ENCODE data around the gene ENTPD5. TPM values are rescaled to one million over a fixed set of nuclear protein-coding genes. Genes with fewer than 3 reads are reported as not detected.

Gene ENTPD5
- total RNA-seq, 1 experiment from 2014 or later = 9.3 TPM

- CTCF ChIA-PET = interaction anchor here (0.6 kb wide), 1 partner anchor 12 kb away, joined by 3 read pairs; no protein-coding TSS in a partner anchor
- no TSS peak for BruUV-seq (replicated peaks)
- Mint-ChIP-seq H3K9me3 (ENCODE audit: unreplicated experiment) (no peaks in the 10 kb centered on the region), H3K4me3 (ENCODE audit: unreplicated experiment) (no peak overlapping the region), H3K4me1 (ENCODE audit: low read depth, unreplicated experiment) (no peaks in the 10 kb centered on the region), H3K27ac (ENCODE audit: unreplicated experiment) (no peak overlapping the region), H3K27me3 (ENCODE audit: insufficient read depth, unreplicated experiment) (no peaks in the 10 kb centered on the region), H3K36me3 (ENCODE audit: insufficient read depth, unreplicated experiment) (no peaks in the 10 kb centered on the region)
- Histone ChIP-seq H3K9me3 (no peaks in the 10 kb centered on the region), H3K36me3 (ENCODE audit: control insufficient read depth, insufficient read depth, low read length) (no peaks in the 10 kb centered on the region), H3K27me3 (replicated peaks; ENCODE audit: control insufficient read depth, insufficient read depth, low read length) (no peaks in the 10 kb centered on the region), H3K4me1 (no peaks in the 10 kb centered on the region), H3K4me3 (ENCODE audit: low read depth, low read length) (no peak overlapping the region)
- TF ChIP-seq CTCF (IDR thresholded peaks at IDR 0.05; ENCODE audit: insufficient read depth in 1 of 2, low read depth in 1 of 2, low read length in 1 of 2, severe bottlenecking in 1 of 2, unreplicated experiment in 1 of 2) = no peak
- DNase-seq = no peak
- POLR2A ChIA-PET = no interaction called here
- intact Hi-C loops (cut with micrococcal nuclease; ENCODE audit: unreplicated experiment) = no loop called here
Observed at GRCh38 chr14:74049876-74050495, 30.9 kb upstream of the ENTPD5 start.

GRCh38 chr14:74048281-74048680 lies 29.2 kb upstream of the ENTPD5 start:
- intact Hi-C loops (cut with micrococcal nuclease; ENCODE audit: unreplicated experiment) = no loop called here
- Histone ChIP-seq H3K9me3 (no peaks in the 10 kb centered on the region), H3K27me3 (replicated peaks; ENCODE audit: control insufficient read depth, insufficient read depth, low read length) (no peaks in the 10 kb centered on the region), H3K36me3 (ENCODE audit: control insufficient read depth, insufficient read depth, low read length) (no peaks in the 10 kb centered on the region), H3K4me3 (ENCODE audit: low read depth, low read length) (no peak overlapping the region), H3K4me1 (no peaks in the 10 kb centered on the region)
- peak; percentile 11 to 29 for TF ChIP-seq CTCF (IDR thresholded peaks at IDR 0.05; ENCODE audit: insufficient read depth in 1 of 2, low read depth in 1 of 2, low read length in 1 of 2, severe bottlenecking in 1 of 2, unreplicated experiment in 1 of 2)
- no peaks in the 10 kb centered on the region for H3K4me1 Mint-ChIP-seq (ENCODE audit: low read depth, unreplicated experiment)
- DNase-seq = peak in 1 of 2 experiments; percentile 35
- ChIA-PET CTCF (interaction anchor here (0.6 kb wide), 1 partner anchor 37 kb away, joined by 3 read pairs; no protein-coding TSS in a partner anchor), POLR2A (no interaction called here)
- BruUV-seq (replicated peaks) = no TSS peak
- H3K27ac Mint-ChIP-seq (ENCODE audit: unreplicated experiment) = no peak overlapping the region
- H3K27me3 Mint-ChIP-seq (ENCODE audit: insufficient read depth, unreplicated experiment) = no peaks in the 10 kb centered on the region
- H3K9me3 Mint-ChIP-seq (ENCODE audit: unreplicated experiment) = no peaks in the 10 kb centered on the region
- H3K36me3 Mint-ChIP-seq (ENCODE audit: insufficient read depth, unreplicated experiment) = no peaks in the 10 kb centered on the region
- H3K4me3 Mint-ChIP-seq (ENCODE audit: unreplicated experiment) = no peak overlapping the region

DNA sequence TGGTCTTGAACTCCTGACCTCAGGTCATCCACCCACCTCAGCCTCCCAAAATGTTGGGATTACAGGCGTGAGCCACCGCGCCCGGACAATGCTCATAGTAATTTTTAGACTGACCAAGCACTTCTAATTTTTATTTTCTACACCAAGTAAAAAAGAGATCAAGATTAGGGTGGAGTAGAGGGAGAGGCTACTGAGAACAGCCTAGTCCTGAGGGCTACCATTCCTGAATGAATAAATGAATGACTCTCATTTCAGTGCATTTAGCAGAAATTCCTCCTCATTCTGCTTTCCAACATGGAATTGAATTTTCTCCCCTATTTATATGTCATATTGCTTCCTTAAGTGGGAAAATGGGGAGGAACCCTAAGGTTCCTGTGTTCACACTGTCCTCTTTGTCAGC lies 26.4 kb upstream of the ENTPD5 start:
- intact Hi-C loops (cut with micrococcal nuclease; ENCODE audit: unreplicated experiment) = no loop called here
- TF ChIP-seq CTCF (IDR thresholded peaks at IDR 0.05; ENCODE audit: insufficient read depth in 1 of 2, low read depth in 1 of 2, low read length in 1 of 2, severe bottlenecking in 1 of 2, unreplicated experiment in 1 of 2) = no peak
- Mint-ChIP-seq H3K27me3 (ENCODE audit: insufficient read depth, unreplicated experiment) (no peaks in the 10 kb centered on the region), H3K36me3 (ENCODE audit: insufficient read depth, unreplicated experiment) (no peaks in the 10 kb centered on the region), H3K9me3 (ENCODE audit: unreplicated experiment) (no peaks in the 10 kb centered on the region), H3K4me1 (ENCODE audit: low read depth, unreplicated experiment) (no peaks in the 10 kb centered on the region), H3K4me3 (ENCODE audit: unreplicated experiment) (no peak overlapping the region), H3K27ac (ENCODE audit: unreplicated experiment) (no peak overlapping the region)
- no peaks in the 10 kb centered on the region for H3K27me3 ChIP-seq (replicated peaks; ENCODE audit: control insufficient read depth, insufficient read depth, low read length)
- no peak for DNase-seq
- POLR2A ChIA-PET = no interaction called here
- no peak overlapping the region for H3K4me3 ChIP-seq (ENCODE audit: low read depth, low read length)
- H3K36me3 ChIP-seq (ENCODE audit: control insufficient read depth, insufficient read depth, low read length) = no peaks in the 10 kb centered on the region
- BruUV-seq (replicated peaks) = no TSS peak
- CTCF ChIA-PET = no interaction called here
- no peaks in the 10 kb centered on the region for H3K4me1 ChIP-seq
- H3K9me3 ChIP-seq = no peaks in the 10 kb centered on the region

Measured in Caco-2 (cell line).